ENCODE measurements around the gene MAGI1.

GRCh38 chr3:66077973-66078372 lies 39.3 kb upstream of the MAGI1 start:
- TF ChIP-seq CTCF (conservative IDR thresholded peaks at IDR 0.05; ENCODE audit: low read length) (no peak), EZH2phosphoT487 (IDR thresholded peaks at IDR 0.05; ENCODE audit: borderline replicate concordance) (no peak)

All from Loucy (cell line).